GM12878 (cell line): Measurements from ENCODE around the gene RHBG. TPM values are rescaled to one million over a fixed set of nuclear protein-coding genes. Genes with fewer than 3 reads are reported as not detected.

Source experiments
- ATAC-seq: fragments of 200-7000 bp; cut with Tn5 transposase; 3 replicates; pipeline ENCODE4 v1.9.1; 2020; ENCODE audit warnings: mild to moderate bottlenecking, moderate library complexity
- BruUV-seq: library from RNA; stranded (reverse); fragments of 400-500 nt; replicated peaks from 2 replicates; lab custom pipeline; 2021; lab: Mats Ljungman, UMichigan
- CTCF ChIA-PET: fragments of 300-600 bp; sonication (Branson Sonifier 250); formaldehyde crosslinking; extraction: SDS; loops from one replicate; lab custom pipeline; 2021; ENCODE audit warnings: inconsistent platforms; lab: Yijun Ruan, JAX
- POLR2A ChIA-PET: fragments of 350-600 bp; formaldehyde crosslinking; extraction: SDS; loops from one replicate; lab custom pipeline; 2021; ENCODE audit warnings: inconsistent platforms; lab: Charles Lee
- RAD21 ChIA-PET: fragments of 300-600 bp; sonication (Branson Sonifier 250); formaldehyde crosslinking; loops from one replicate; lab custom pipeline; 2023; ENCODE audit warnings: antibody characterized with exemption; ENCODE audit not compliant: unreplicated experiment; lab: Charles Lee
- SMC1A ChIA-PET: fragments of 300-600 bp; sonication (Branson Sonifier 250); formaldehyde crosslinking; loops from one replicate; lab custom pipeline; 2023; ENCODE audit not compliant: unreplicated experiment, uncharacterized antibody; lab: Charles Lee
- DNase-seq: peaks from one replicate; pipeline ENCODE4 v3.0.0-alpha.2; 2011; ENCODE audit warnings: low read depth, low spot score
- FAIRE-seq: peaks from 3 replicates; lab custom pipeline; 2011; peaks lifted over from hg19 to GRCh38; lab: Jason Lieb, UNC
- H2AFZ ChIP-seq: 2 replicates; pipeline ENCODE4 v1.6.0; 2011; ENCODE audit warnings: low read depth, low read length, control low read depth; ENCODE audit not compliant: control insufficient read depth
- H3K27ac ChIP-seq: 2 replicates; pipeline ENCODE4 v1.5.1; 2011; ENCODE audit warnings: control low read depth; ENCODE audit not compliant: control insufficient read depth, insufficient read depth
- H3K27me3 ChIP-seq, 2 experiments: replicated peaks in 1 of 2; 2 replicates each; pipeline versions ENCODE4 v1.6.0 to v1.6.1; 2011; ENCODE audit warnings: low read length in 1 of 2; ENCODE audit not compliant: control insufficient read depth in 2 of 2, insufficient read depth in 2 of 2
- H3K36me3 ChIP-seq, 2 experiments: 2 replicates each; pipeline ENCODE4 v1.5.1; 2011; ENCODE audit warnings: low read length in 1 of 2; ENCODE audit not compliant: control insufficient read depth in 2 of 2, insufficient read depth in 2 of 2
- H3K4me1 ChIP-seq: 2 replicates; pipeline ENCODE4 v1.6.1; 2011; ENCODE audit warnings: mild to moderate bottlenecking, low read length, moderate library complexity, mixed read lengths; ENCODE audit not compliant: control insufficient read depth, insufficient read depth
- H3K4me2 ChIP-seq: 2 replicates; pipeline ENCODE4 v1.6.0; 2011; ENCODE audit warnings: control low read depth; ENCODE audit not compliant: control insufficient read depth, insufficient read depth
- H3K4me3 ChIP-seq: fragments of 200-600 bp; sonication (generic); 2 replicates; pipeline ENCODE4 v1.5.1; 2016
- H3K79me2 ChIP-seq: 2 replicates; pipeline ENCODE4 v1.6.0; 2011; ENCODE audit warnings: low read length; ENCODE audit not compliant: control insufficient read depth, insufficient read depth
- H3K9ac ChIP-seq: 2 replicates; pipeline ENCODE4 v1.8.0; 2011; ENCODE audit warnings: low read length, control low read depth, mixed read lengths; ENCODE audit not compliant: control insufficient read depth, insufficient read depth
- H3K9me3 ChIP-seq: replicated peaks from 3 replicates; pipeline ENCODE4 v1.5.1; 2011; ENCODE audit warnings: mild to moderate bottlenecking, low read length; ENCODE audit not compliant: control insufficient read depth, insufficient read depth
- H4K20me1 ChIP-seq: 2 replicates; pipeline ENCODE4 v1.6.0; 2011; ENCODE audit not compliant: control insufficient read depth, insufficient read depth
- E2F8 ChIP-seq: fragments of 450-650 bp; IDR thresholded peaks from 2 replicates; pipeline ENCODE4 v1.6.1; 2018; ENCODE audit warnings: mild to moderate bottlenecking, low read depth, moderate library complexity; ENCODE audit not compliant: partially characterized antibody
- EZH2 ChIP-seq: IDR thresholded peaks from 2 replicates; pipeline ENCODE4 v1.6.1; 2012; ENCODE audit warnings: low read depth, mild to moderate bottlenecking, control low read depth, inconsistent platforms, low read length, borderline replicate concordance; ENCODE audit not compliant: control insufficient read depth
- MLLT1 ChIP-seq: fragments of 450-650 bp; IDR thresholded peaks from 2 replicates; pipeline ENCODE4 v1.6.1; 2016; ENCODE audit warnings: mild to moderate bottlenecking
- SRF ChIP-seq, 2 experiments: IDR thresholded peaks; 2 replicates each; pipeline ENCODE4 v1.6.1; 2011; ENCODE audit warnings: low read depth in 2 of 2, low read length in 2 of 2, mild to moderate bottlenecking in 1 of 2, moderate library complexity in 1 of 2
- SUZ12 ChIP-seq: fragments of 200-600 bp; sonication (generic); IDR thresholded peaks from one replicate; pipeline ENCODE4 v1.6.1; 2018; ENCODE audit warnings: antibody characterized with exemption, mild to moderate bottlenecking; ENCODE audit not compliant: unreplicated experiment
- ZNF687 ChIP-seq: fragments of 450-650 bp; IDR thresholded peaks from 2 replicates; pipeline ENCODE4 v1.6.1; 2017; ENCODE audit warnings: mild to moderate bottlenecking, moderate library complexity
- ZZZ3 ChIP-seq: IDR thresholded peaks from 2 replicates; pipeline ENCODE4 v1.6.1; 2011; ENCODE audit warnings: low read depth; ENCODE audit not compliant: control insufficient read depth, insufficient read length
- WGBS: methylation state at CpG from one replicate; pipeline ENCODE4 v1.1.6; 2016; ENCODE audit warnings: low lambda C conversion rate; ENCODE audit not compliant: insufficient replicate concordance, insufficient coverage; ENCODE audit errors: missing lambda C conversion rate; 5-methylcytosine and 5-hydroxymethylcytosine counted together
- in situ Hi-C: fragments of 300-500 bp; cut with MboI; formaldehyde crosslinking; loops from 9 replicates; pipeline ENCODE4 v1.14.3; 2018; ENCODE audit warnings: mixed read lengths
- intact Hi-C: fragments of 100-400 bp; cut with micrococcal nuclease; formaldehyde crosslinking; loops from one replicate; pipeline ENCODE4 v1.14.2; 2022; ENCODE audit not compliant: unreplicated experiment
- polyA plus RNA-seq, 11 experiments: library from polyadenylated mRNA; depleted of rRNA in 4 of 11; unstranded in 6 of 11; stranded (reverse) in 5 of 11; fragments of >200 nt; fragmentation: Nextera tagmentation in 4 of 11; fragmentation: Illumina TruSeq in 1 of 11; extraction: Ambion mirVana in 4 of 11; extraction: Trizol in 1 of 11; gene quantifications; 1 replicate in 1 of 11; 2 replicates in 10 of 11; pipeline versions ENCODE4 v1.2.1 to v1.2.3, GENCODE V29; 2011 to 2016; ENCODE audit warnings: inconsistent platforms in 2 of 11, missing spikeins in 2 of 11, low read depth in 1 of 11
- total RNA-seq, 4 experiments: library from RNA; depleted of rRNA in 3 of 4; stranded (reverse); fragments of >200 nt in 3 of 4; fragmentation: Illumina TruSeq in 1 of 4; extraction: Trizol in 1 of 4; gene quantifications; 2 replicates each; pipeline versions ENCODE4 v1.2.1 to v1.2.3, GENCODE V29; 2013 to 2021

Gene RHBG
- total and polyA plus RNA-seq, 10 of the 15 experiments (the other 5 are each of a cell fraction or from before 2014, with no cell fraction given), result not detected

GRCh38 chr1:156414461-156415064 lies 45.6 kb downstream of the RHBG start (continued):
- TF ChIP-seq ZNF687 (no peak), EZH2 (no peak)
- TF ChIP-seq, all 136 proteins: peak for 1

GRCh38 chr1:156416993-156417392 lies 48.0 kb downstream of the RHBG start:
- Histone ChIP-seq H3K36me3 (no peaks in the 10 kb centered on the region), H3K27ac (no peak overlapping the region), H3K9me3 (no peaks in the 10 kb centered on the region), H3K9ac (no peak overlapping the region), H2AFZ (no peak overlapping the region), H3K4me3 (no peak overlapping the region), H4K20me1 (no peaks in the 10 kb centered on the region), H3K4me1 (peaks cover 8% of the 10 kb centered on the region), H3K4me2 (no peak overlapping the region), H3K79me2 (no peaks in the 10 kb centered on the region), H3K27me3 (peaks cover under 1 to 2% of the 10 kb centered on the region in 2 experiments; a peak in 3 of 4 replicates)
- ChIA-PET POLR2A (interaction anchor here (0.5 kb wide), 1 partner anchor 545 kb away, joined by 4 read pairs; no protein-coding TSS in a partner anchor), SMC1A (interaction anchor here (1.0 to 1.2 kb wide), 2 partner anchors 8 to 31 kb away, joined by 3 to 4 read pairs; no protein-coding TSS in a partner anchor), CTCF (interaction anchor here (1.0 to 3.6 kb wide), 3 partner anchors 29 to 31 kb away, joined by 5 to 12 read pairs (median 10); no protein-coding TSS in a partner anchor), RAD21 (interaction anchor here (0.7 to 3.7 kb wide), 2 partner anchors 31 kb away, joined by 4 to 21 read pairs; no protein-coding TSS in a partner anchor)
- ATAC-seq (no peak), DNase-seq (no peak), FAIRE-seq (no peak)
- WGBS, result 0% methylated on average over 1 of the region's 1 CpG
- in situ Hi-C loops (no loop called here), intact Hi-C loops (no loop called here)
- BruUV-seq, result no TSS peak
- TF ChIP-seq ZNF687 (no peak), ZZZ3 (no peak), E2F8 (no peak), SRF (IDR thresholded peaks at IDR 0.05; ENCODE audit: low read depth in 2 of 2, low read length in 2 of 2) (no peak), MLLT1 (no peak), SUZ12 (no peak)
